Astrocyte of the spinal cord (primary cell): ENCODE results near the gene CRACDL.
A peak's percentile ranks its signal among the peaks of the same experiment; 100 is the strongest.

Source experiments
- DNase-seq: peaks from one replicate; pipeline ENCODE4 v3.0.0; 2011; ENCODE audit warnings: low read depth, low spot score
- H3K4me3 ChIP-seq: 2 replicates; pipeline ENCODE4 v1.5.1; 2011; ENCODE audit warnings: low read depth, mild to moderate bottlenecking, low read length, moderate library complexity
- in situ Hi-C: cut with HindIII; loops from 2 replicates; pipeline ENCODE4 v1.10.0; 2017; ENCODE audit warnings: low sequenced_read_pairs
- TF ChIP-seq, protein P1 (sequence below): IDR thresholded peaks from 2 replicates; pipeline ENCODE4 v1.5.1; 2012; ENCODE audit warnings: low read depth, mild to moderate bottlenecking, low read length, inconsistent platforms

CRACDL gene

GRCh38 chr2:98948956-98949739, 13.1 kb upstream of the CRACDL start:
- no peak for DNase-seq
- no peak overlapping the region for H3K4me3 ChIP-seq
- in situ Hi-C loops, result no loop called here
- TF ChIP-seq, protein P1, sequence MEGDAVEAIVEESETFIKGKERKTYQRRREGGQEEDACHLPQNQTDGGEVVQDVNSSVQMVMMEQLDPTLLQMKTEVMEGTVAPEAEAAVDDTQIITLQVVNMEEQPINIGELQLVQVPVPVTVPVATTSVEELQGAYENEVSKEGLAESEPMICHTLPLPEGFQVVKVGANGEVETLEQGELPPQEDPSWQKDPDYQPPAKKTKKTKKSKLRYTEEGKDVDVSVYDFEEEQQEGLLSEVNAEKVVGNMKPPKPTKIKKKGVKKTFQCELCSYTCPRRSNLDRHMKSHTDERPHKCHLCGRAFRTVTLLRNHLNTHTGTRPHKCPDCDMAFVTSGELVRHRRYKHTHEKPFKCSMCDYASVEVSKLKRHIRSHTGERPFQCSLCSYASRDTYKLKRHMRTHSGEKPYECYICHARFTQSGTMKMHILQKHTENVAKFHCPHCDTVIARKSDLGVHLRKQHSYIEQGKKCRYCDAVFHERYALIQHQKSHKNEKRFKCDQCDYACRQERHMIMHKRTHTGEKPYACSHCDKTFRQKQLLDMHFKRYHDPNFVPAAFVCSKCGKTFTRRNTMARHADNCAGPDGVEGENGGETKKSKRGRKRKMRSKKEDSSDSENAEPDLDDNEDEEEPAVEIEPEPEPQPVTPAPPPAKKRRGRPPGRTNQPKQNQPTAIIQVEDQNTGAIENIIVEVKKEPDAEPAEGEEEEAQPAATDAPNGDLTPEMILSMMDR, result no peak

- no peak for DNase-seq
- in situ Hi-C loops, result no loop called here
- TF ChIP-seq, protein P1, result no peak
- H3K4me3 ChIP-seq, result no peak overlapping the region
Observed at GRCh38 chr2:98947554-98947953, 11.5 kb upstream of the CRACDL start.

DNA sequence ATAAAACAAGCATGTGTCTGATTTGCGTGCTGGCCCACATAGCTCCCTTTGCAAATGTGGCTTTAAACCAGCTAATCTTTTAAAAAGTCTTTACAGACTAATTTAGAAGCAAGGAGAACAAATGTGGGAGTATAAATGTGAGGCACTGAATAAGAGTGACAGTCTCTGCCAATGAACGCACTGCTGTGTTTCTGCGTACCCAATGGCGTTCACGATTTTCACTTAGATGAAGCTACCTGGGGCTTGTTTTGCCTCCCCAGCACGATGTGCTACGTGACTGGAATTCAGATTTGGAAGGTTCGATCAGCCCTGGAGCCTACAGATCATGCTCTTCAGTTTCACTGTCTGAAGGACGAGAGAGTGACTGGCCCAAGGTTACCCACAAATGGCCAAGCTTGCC, 10.8 kb upstream of the CRACDL start:
- in situ Hi-C loops, result no loop called here

GRCh38 chr2:98944775-98945174, 8.8 kb upstream of the CRACDL start:
- H3K4me3 ChIP-seq, result no peak overlapping the region
- DNase-seq, result peak; percentile 69
- in situ Hi-C loops, result no loop called here
- TF ChIP-seq, protein P1, result no peak

More for the DNA sequence above, 10.8 kb upstream of the CRACDL start:
- TF ChIP-seq, protein P1, result no peak
- H3K4me3 ChIP-seq, result no peak overlapping the region
- DNase-seq, result no peak

DNA sequence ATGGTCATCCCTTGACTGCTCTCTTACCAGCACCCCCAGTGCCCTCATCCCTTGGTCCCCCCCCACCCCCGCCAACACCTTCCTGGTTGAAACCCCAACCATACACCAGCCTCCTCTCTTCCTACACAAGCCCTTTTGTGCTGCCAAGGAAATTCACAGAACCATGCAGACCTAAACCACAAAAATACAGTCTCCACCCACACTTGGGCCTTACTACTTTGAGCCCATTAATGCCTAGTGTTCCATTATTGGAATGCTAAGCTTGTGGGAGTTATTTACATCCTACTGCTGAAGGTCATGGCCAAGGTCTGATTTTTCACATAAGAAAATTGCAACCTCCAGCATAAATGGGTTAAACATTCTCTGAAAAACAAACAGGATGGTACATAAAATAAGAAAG, 4.1 kb upstream of the CRACDL start:
- TF ChIP-seq, protein P1, result no peak
- no peak for DNase-seq
- no peak overlapping the region for H3K4me3 ChIP-seq
- in situ Hi-C loops, result no loop called here

DNA sequence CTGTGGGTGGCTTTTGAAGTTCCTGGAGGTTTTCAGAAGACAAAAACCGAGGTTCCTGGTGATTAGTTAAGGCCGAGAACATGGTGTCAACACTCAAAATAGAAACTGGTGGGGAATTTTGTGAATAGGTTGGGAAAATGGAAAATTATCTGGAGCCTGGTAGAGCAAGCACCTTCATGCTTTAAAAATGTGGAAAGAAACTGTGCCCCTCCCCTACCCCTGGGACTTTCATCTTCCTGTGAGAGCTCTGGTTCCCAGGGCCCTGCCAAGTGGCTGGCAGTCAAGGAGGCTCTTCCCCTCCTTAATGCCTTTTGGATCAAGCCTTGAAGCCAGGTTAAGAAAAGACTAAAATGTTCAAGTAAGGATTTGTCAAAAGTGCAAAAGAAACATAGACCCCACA, 1.9 kb upstream of the CRACDL start:
- DNase-seq, result no peak
- TF ChIP-seq, protein P1, result no peak

More for the DNA sequence above, 1.9 kb upstream of the CRACDL start:
- in situ Hi-C loops, result no loop called here
- H3K4me3 ChIP-seq, result no peak overlapping the region
